Bone marrow (tissue), 2 donors: ENCODE results near the gene PPP1R9B.

ENCODE experiments used
- DNase-seq, 2 donors: peaks; one replicate each; lab custom pipeline; 2025; lab: John Stamatoyannopoulos, UW

PPP1R9B gene

DNA sequence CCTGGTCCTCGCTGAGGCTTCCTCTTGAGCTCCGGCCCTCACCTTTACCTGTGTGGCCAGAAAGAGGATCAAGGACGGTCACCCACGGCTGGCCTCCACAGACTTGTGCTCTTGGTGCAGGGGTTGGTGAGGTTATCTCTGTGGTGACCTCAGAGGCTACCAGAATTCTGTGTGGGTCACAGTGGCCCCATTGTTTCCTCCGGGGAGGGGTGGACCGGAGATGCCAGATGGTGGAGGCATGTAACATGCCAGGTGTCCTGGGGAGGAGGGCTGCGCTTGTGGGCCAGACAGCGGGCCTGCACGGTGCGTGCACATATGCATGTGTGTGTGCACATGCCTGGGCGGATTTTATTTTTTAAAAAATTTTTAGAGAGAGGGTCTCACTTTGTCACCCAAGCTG is 21.7 kb upstream of the PPP1R9B start:
- no peak for DNase-seq

DNA sequence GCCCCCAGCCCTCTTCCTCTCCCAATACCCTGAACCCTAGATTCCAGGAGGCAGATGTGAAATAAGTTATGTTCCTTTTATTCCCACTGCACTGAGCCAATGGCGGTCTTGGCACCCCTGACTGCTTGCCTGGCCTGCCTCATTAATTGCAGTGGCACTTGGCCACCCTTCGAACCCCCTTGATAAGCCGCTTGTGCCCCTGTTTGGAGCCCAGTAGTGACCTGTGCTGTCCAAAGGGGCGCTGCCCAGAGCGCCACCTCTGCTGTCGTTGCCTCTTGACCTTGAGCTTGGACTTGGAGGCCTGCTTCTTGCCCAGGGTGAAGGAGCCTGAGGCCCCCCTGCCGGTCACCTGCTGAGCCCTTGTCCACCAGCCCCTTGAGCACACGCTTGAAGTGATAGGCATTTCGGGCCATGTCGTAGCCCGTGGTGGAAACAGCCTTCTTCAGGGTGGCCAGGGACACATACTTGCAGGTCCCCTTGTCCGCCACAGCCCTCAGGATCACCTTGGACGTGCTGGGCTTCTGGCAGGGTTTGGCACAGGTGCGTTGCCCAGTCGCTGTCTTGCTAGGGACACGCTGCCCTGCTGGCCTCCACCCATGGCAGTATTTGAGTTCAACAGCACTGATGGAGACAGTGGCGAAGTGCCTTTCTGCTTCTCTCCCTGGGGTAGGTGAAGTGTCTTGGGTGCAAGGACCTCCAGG is 21.0 kb upstream of the PPP1R9B start:
- no peak for DNase-seq

DNA sequence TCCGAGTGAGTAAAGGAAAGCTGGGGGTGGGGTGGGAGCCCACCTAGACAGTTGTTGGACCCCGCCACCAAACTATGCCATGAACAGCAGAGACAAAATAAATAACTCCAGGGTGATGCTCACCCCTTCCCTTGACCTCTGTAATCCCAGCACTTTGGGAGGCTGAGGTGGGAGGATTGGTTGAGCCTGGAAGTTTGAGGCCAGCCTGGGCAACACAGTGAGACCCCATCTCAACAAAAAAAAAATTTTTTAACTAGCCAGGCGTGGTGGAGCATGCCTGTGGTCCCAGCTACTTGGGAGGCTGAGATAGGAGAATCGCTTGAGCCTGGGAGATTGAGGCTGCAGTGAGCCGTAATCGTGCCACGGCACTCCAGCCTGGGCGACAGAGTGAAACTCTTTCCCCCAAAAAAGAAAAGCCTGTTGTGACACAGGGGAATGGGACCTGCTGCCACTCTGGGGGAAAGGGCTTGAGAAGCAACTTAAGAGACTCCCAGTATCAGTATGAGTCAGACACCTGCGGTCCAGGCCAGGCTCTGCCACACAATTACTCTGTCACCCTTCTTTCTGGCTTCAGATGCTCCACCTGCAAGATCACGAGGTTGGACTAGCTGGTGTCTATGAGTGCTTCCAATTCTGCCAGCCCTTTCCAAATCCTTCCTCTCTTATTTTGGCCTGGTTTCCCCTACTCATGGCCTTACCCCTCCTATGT is 20.3 kb upstream of the PPP1R9B start:
- no peak for DNase-seq

DNA sequence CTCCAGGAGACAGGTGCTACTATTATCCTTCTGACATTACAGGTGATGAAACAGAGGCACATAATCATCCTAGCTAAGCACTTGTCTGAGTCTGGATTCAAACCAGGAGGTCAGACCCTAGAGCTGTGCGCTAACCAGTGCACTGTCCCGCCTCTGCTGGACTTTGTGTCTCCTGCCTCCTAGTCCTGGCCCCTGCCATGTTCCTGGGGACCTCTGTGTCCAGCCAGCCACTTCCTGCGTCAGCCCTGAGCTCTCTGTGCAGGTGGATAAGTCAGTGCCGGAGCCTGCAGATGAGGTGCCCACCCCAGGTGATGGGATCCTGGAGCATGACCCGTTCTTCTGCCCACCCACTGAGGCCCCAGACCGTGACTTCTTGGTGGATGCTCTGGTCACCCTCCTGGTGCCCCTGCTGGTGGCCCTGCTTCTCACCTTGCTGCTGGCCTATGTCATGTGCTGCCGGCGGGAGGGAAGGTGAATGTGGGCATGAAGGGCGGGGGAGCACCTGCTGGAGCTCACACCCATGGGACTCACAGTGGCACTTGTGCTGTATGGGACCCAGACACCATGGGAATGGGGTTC is 19.5 kb upstream of the PPP1R9B start:
- no peak for DNase-seq

DNA sequence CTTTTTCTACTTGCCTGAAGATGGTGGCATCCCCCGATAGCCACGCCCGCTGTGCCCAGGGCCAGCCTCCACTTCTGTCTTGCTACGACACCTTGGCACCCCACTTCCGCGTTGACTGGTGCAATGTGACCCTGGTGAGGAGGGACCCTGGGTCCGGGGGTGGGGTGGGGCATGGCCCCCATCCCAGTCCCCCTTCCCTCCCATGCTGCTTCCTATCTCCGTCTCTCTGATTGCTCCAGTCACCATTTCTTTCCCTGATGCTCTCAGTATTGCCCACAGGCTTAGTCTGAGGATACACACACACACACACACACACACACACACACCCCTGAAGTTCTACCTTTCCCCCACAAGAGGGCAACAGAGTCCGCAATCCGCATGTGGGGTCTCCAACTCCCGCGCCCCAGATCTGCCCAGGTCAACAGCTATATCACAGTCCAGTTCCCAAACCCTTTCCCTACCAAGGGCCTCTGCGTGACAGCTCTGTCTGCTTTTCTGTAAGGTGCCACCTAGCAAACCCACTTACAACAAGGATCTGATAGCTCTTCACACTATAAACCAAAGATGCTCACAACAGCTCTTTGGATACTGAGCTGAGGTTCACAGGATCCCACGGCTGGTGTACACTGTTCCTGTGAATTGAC is 18.8 kb upstream of the PPP1R9B start:
- peak; percentile 48 to 91 for DNase-seq

DNA sequence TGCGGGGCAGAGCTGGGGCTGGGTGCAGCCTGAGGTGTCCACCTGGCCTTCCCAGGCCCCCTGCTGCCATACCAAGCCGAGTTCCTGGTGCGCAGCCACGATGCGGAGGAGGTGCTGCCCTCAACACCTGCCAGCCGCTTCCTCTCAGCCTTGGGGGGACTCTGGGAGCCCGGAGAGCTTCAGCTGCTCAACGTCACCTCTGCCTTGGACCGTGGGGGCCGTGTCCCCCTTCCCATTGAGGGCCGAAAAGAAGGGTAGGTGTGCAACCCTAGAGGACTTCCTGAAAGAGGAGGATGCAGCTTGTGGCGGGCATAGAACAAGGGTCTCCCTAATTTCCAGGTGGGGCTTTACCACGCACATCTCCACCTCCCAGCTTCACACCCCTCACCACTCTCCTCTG is 17.8 kb upstream of the PPP1R9B start:
- DNase-seq, result no peak

DNA sequence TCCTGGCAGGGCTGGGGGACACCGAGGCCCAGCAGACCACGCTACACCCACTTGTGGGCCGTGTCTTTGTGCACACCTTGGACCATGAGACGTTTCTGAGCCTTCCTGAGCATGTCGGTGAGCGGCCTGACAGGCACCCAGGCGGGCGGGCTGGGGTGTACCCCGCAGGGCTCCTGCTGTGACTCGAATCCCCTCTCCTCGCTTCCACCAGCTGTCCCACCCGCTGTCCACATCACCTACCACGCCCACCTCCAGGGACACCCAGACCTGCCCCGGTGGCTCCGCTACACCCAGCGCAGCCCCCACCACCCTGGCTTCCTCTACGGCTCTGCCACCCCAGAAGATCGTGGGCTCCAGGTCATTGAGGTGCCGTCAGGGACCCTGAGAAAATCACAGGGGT is 16.9 kb upstream of the PPP1R9B start:
- DNase-seq, result no peak

DNA sequence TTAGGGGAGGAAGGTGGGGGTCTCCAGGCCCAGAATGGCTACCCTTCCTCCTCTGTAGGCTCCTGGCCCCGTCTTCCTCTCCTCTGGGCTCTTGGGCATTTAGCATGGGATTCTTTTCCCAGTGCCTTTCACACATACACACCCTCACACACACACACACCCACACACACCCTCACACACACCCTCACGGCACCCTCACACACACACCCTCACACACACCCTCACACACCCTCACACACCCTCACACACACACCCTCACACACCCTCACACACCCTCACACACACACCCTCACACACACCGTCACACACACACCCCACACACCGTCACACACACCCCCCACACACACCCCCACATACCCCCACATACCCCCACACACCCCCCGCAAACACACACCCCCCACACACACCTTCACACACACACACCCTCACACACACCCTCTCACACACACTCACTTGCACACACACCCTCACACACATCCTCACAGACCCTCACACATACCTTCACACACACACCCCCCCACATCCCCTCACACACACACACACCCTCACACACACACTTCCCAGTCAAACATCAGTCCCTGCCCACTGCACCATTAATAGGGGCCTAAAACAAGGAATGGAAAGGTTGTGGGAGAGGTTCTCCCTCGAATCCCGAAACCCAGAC is 16.2 kb upstream of the PPP1R9B start:
- DNase-seq, result no peak

DNA sequence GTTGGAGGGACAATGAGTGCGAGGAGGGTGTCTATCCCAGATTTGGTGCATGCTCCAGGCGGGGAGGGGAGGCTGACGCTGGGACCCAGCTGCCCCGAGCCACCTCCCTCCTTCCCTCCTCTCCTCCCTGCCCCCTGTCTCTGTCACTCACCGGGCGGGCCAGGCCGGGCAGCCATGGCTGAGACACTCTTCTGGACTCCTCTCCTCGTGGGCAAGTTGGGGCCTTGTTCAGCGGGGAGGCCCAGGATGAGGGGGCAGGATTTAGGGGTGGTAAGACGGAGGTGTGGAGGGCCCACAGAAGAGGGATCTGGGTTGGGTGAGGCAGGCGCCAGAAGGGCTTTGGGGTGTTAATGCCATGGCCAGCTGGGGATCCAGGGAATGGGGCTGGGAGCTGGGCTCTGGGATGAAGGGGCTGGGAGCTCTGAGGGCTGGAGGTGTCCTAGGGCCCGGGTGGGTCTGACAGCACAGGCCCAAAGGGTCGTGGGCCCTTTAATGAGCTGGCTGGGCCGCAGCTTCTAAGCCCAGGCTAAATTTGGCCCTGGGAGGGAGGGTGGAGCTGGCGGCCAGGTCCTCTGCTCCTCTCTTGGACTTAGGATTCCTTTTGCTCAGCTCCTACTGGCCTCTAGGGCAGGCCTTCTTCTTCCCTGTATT is 15.5 kb upstream of the PPP1R9B start, which contains the start of gene SGCA:
TSS of gene SGCA (plus strand) at position 139 of the 651 bp plus-strand sequence. CDS start at position 175, 36 bp downstream.
- no peak for DNase-seq

DNA sequence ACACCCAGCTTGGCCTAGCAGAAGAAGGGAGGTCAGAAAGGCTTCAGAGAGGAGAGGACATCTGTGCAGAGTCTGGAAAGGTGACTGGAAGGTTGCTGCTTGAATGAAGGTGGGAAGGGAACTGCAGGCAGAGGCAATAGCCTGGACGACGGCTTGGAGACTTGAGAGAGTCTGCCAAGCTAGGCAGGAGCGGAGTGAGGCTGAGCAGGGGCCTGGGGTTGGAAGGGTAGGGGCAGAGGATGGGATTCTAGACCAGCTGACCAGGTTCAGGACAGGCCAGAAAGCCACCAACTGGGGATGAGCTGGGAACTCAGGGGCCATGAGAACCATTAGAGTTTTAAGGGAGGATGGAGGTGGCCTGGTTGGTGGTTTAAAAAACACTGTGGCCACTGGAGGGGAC is 15.0 kb upstream of the PPP1R9B start:
- no peak for DNase-seq

DNA sequence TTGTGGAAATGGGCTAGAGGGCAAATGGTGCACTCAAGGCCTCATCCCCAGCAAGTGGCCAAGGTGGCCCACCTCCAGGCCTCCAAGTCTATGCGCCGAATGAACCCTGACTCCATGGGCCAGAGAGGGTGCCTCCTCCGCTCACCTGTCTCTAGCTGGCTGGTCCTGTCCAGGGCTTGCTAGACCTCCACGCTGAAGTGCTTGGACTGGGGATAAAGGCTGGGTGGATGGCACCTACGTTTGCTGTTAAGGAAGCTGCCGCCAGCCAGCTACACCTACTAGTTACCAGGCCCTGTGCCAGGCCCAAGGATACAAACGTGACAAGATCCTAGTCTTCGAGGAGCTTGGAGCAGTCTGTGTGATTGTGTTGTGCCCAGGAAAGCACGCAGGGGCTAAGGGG is 14.6 kb upstream of the PPP1R9B start:
- no peak for DNase-seq

DNA sequence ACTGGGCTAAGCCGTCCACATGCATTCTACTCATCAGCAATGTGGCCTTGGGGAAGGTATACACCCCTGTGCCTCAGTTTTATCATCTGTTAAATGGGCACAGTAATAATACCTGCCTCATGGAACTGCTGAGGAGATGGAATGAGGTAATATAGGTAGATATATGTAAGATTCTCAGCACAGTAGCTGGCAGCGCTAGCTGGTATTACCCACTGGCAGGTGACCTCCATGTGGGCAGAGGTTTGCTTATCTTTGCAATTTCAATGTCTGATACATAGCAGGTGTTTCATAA is 14.2 kb upstream of the PPP1R9B start:
- DNase-seq, result no peak

DNA sequence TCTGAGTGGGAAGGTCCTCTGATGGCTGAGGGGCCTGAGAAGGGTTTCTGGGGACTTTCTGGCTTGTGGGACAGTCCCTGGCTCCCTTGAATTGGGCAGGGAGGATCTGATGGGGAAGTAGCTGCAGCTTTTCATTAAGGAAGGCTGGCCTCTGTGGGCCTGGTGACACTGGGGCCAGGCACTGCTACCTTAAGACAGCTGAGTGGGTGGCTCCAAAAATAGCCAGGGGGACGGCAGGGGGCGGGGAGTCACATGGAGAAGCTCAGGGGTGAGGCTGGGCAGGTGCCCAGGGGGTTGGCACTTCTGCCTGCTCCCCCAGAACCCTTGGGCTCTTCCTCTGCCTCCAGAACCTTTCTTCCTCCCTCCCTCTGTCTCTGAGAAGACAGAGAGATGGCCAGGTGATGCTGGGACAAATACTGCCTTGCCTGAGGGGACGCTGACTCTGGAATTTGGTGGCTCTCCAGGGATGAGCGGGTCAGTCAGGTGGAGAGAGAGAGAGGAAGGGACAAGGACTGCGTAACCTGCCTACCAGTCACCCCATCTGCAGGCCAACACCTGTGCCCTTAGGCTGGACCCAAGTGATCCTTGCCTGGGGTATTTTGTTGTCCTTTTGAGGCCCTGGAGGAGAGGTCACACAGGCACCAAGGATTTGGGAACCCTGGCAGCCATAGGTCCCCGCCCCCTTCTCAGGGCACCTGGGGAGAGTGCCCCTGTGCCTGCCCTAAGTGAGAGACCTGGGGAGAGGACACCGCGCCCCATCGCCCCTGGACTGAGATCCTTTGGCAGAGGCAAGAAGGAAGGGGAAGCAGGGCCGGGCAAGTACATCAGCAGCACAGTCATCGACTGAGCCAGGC is 13.6 kb upstream of the PPP1R9B start:
- no peak for DNase-seq

DNA sequence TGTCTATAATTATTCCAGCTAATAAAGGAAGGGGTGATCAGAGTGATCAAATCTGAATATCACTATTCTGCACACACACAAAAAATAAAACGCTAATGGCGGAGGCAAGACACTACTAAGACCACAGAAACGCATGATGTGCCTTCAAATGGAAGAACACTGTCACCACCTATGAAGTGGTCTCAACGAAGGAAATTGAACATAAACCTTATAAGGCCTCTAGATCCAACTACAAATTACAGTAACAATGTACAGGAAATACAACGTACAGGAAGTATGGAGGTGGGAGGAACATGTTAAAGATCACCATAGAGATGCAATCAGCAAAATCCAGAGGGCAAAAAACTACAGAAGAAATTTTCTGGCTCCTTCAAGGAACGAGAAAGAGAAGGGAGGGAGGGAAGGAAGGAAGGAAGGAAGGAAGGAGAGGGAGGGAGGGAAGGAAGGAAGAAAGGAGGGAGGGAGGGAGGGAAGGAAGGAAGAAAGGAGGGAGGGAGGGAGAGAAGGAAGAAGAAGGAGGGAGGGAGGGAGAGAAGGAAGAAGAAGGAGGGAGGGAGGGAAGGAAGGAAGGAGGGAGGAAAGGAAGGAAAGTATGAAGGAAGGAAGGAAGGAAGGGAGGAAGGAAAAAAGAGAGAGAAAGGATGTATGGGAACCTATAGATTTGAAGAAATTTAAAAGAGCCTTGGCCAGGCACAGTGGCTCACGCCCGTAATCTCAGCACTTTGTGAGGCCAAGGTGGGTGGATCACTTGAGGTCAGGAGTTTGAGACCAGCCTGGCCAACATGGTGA is 12.2 kb upstream of the PPP1R9B start:
- no peak for DNase-seq

DNA sequence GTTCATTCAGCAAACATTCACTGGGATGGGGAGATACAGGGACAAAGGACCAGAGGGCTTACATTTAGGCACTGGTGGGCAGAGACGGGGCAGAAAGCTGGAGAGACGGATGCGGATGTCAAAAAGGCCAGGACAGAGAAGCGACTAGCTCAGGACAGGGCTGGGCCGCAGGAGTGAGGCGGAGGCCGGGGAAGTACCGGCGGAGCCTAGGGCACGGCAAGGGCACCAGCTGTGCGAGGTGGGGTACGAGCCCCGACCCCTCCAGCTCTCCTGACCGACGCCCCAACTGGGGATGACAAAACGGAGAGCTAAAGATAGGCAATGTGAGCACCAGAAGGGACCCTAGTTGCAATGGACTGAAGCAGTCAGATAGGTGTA is 11.4 kb upstream of the PPP1R9B start:
- DNase-seq, result no peak

DNA sequence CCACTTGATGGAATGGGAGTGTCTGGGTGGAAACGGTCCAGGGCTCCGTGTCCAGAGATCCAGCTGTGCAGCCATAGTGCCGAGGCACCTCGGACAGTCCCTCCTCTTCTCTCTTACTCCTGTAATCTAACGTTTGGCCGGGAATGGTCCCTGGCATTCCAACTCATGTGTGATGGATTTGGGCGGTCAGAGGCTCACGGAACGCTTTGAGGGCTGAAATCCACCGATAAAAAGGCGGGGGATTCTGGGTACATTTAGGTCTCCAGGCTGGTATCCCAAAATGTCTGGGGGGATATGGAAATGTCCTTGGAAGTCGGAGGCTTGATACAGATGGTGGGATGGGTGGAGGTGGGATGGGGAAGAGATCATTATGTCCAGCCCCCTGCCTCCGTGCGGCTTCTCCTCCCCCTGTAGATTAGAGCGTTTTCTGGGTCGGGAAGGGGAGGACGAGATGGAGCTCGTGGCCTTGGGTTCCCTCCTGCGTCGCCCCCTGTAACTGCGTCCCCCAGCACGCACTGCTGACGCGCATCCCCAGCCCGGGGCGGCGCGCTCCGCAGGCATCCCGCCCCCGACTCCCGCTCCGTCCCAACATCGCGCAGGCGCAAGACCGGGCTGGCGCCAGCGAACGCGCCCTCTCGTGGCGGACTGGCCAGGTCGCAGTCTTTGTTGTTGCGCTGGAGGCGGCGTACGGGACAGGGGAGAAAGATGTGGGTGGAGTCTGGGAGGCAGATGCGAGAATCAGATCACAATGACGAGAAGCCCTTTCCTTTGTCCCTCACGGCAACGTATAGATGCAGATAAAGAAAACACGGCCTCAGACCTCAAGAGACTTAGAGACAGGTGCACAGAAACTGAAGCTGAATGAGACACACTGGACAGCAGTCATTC is 10.8 kb upstream of the PPP1R9B start:
- DNase-seq, result peak; percentile 70 to 78

DNA sequence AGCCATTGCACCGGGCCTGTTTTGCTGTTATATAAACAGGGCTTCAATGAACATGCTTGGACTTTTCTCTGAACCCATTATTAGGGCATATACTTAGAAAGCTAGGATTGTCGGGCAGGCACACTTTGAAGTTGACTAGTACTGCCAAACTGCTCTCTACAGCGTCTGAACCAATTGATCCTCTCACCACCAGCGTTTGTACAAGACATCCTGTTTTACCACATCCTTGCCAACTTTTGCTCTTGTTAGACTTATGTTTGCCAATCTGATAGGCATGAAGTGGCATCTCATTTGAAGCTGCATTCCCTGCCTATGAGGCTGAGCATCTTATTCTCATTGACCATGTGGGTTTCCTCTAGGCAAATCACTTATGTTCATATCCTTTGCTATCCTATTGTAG is 7.4 kb upstream of the PPP1R9B start:
- no peak for DNase-seq

DNA sequence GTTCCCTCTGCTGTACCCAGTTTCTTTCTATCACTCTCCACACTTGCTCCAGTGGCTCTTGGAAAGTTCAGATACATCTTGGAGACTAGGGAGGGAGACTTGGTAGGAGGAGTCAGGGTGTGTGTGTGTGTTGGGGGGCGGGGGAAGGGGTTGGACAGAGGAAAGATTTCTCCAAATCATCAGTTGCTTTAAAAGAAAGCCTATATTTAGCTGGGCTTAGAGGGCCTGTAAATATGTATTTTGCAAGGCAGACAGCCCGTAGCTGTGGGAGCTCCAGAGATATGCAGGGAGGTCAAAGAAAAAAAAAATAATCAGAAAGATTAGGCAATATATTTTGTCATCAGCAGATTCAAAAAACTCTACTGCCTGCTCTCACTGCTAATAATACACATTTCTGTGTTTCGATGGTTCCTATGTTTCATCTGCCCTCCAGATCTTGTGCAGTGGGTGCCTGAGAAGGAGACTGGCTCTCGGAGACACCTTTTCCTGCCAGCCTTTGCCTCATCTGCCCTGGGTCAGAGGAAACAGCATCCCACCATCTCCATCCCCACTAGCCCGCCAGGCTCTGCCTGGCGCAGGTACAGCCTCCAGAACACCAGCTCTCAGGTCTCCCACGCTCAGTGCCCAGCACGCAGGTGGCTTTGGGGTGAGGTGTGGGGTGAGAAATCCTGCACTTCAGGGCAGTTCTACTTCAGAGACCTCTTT is 4.8 kb upstream of the PPP1R9B start:
- no peak for DNase-seq

DNA sequence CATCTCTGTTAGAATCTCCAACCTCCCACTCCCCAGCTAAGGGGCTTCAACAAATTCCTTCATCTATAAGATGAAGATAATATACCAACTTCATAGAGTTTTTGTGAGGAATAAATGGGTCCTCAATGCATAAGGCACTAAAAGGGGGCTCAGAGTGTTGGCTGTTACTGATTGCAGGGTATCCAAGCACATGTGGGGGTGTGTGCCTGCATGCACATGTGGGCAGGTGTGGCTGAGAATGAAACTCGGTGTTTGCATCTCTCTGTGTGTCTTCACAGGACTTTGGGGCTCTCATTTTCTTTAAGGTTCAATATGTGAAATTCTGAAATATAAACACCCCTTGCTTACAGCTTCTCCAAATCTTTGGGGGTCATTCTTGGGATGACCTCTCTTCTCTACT is 4.1 kb upstream of the PPP1R9B start:
- no peak for DNase-seq
